NAMALWA (cell line): ENCODE results near the gene NCOA5.
"Not testable (repeated sequence)": the region's sequence is repeated elsewhere in the genome, so short reads cannot be mapped to it uniquely, and the experiment has no call there.

Experiments used
- DNase-seq: peaks from one replicate; pipeline ENCODE4 v3.0.0-alpha.2; 2015; ENCODE audit warnings: low spot score

The NCOA5 gene

GRCh38 chr20:46091622-46092535, 2.1 kb upstream of the NCOA5 start:
- not testable (repeated sequence) for DNase-seq

DNA sequence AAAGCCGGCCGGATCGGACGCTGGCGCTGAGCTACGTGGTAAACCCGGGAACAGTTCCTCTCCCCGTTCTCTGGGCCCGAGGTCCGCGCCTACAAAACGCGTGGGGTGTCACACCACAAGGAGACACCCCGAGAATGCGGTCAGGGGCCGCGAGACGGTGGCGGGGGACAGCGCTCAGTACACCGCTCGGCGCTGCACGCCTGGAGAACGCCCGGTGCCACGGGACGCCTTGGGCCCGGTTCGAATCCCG, 670 bp downstream of the NCOA5 start:
- no peak for DNase-seq

GRCh38 chr20:46088409-46089166, 1.2 kb downstream of the NCOA5 start:
- peak; percentile 71 for DNase-seq

DNA sequence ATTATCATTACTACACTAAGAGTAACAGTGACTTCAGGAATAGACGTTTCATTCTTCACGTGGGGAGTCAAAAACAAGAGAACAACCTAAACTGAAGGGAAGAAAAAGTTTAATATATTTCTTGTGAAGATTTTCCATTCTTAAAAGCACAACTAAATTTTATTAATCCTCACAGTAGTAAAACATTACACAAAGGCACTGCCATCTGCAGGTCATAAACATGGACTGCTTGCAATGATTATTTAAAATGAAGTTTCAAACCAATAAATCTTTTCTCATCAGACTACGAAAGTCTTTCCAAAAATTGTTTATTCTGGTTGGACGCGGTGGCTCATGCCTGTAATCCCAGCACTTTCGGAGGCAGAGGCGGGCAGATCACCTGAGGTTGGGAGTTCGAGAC, 2.6 kb downstream of the NCOA5 start:
- peak; percentile 35 for DNase-seq

GRCh38 chr20:46085179-46085851, 4.4 kb downstream of the NCOA5 start:
- no peak for DNase-seq

- no peak for DNase-seq
Measured at GRCh38 chr20:46084805-46085178, 5.0 kb downstream of the NCOA5 start.

GRCh38 chr20:46083531-46084061, 6.2 kb downstream of the NCOA5 start:
- DNase-seq = no peak

DNA sequence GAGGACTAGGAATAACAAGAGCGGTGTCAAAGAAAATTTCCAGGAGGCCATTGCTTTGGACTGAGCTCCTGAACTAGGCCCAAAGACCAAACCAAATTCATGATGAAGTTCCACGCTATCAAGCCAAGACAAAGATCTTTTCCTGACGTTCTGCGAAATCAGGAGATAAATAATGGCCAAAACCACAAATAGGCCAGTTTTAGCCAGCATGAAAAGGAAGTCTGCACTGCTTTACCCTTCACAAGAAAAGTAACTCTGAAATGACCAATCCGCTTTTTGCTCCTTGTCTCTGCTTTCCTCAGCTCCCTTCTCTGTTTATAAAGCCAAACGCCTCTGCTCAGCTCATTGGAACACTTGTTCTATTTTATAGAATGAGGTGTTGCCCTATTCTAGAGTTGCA, 6.7 kb downstream of the NCOA5 start:
- DNase-seq = no peak

DNA sequence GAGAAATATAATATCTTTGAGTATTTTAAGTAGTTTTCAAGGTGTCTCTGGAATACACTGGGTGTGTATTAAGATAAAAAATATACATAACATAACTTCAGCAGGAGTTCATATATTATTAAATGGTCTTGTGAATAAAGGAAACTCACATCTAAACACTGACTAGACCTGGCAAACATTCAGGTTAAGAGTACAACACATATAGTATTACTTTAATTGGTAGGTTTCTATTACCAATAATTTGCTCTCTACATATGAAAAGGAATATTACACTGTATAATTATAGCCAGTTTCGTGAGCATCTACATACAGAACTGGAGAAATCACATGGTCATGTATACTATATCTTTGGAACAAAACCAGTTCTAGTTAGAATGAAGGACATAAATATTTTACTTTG, 8.7 kb downstream of the NCOA5 start:
- DNase-seq = no peak

- DNase-seq = no peak
Measured at GRCh38 chr20:46078954-46079353, 10.8 kb downstream of the NCOA5 start.

DNA sequence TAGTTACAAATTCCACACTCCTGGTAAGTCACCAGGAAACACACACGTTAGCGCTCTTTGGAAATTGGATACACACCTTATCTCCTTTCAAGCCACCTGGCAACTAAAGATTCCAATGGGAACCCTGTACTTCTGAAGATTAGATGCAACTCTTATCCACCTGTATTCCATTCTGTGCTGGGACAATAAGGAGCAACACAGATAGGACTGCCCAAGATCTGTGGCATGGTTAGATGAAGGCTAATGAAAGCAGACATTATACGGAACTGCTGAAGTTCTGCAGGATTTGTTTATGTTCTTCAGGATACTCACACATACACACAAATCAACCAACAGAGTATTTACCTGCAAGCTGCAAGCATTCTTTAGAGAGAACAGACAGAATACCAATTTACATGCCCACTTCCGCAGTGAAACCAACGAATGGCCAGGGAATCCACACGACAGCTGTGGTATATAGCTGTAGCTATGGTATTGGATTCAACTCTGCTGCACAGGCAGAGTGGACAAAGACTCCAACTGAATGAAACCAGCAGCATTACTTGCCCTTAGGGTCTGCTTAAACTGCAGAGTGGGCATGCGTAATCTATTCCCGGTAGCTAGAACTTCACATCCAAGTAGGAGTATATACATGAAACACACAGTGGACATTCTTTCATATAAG, 12.0 kb downstream of the NCOA5 start:
- no peak for DNase-seq

DNA sequence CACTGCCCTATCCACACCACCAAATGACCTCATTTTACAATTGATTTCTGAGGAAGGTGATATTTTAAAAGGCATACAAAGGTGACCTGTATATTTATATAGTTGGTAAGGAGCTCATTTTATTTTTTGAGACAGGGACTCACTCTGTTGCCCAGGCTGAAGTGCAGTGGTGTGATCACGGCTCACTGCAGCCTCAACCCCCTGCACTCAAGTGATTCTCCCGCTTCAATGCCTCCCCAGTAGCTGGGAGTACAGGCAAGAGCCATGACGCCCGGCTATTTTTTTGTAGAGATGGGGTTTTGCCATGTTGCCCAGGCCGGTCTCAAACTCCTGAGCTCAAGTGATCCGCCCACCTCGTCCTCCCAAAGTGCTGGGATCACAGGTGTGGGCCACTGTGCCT, 13.0 kb downstream of the NCOA5 start:
- no peak for DNase-seq

- no peak for DNase-seq
Measured at GRCh38 chr20:46074006-46074405, 15.8 kb downstream of the NCOA5 start.

DNA sequence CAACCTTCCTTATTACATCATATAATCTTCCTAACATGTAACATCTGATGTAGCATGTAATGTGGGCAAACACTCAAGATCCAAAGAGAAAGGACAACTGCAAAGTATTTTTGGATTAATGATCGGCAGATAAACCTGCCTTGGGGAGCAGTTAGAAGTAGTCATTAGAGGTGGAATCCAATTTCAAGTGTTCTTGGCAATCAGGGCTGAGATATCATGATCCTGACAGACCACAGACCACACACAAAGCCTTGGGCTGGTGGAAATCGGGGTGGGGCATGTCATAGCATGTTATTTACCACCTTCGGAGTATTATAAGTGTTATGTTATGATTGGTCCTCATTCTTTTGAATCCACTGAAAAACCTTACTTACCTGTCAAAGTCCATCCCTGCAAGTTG, 16.3 kb downstream of the NCOA5 start:
- DNase-seq = no peak

DNA sequence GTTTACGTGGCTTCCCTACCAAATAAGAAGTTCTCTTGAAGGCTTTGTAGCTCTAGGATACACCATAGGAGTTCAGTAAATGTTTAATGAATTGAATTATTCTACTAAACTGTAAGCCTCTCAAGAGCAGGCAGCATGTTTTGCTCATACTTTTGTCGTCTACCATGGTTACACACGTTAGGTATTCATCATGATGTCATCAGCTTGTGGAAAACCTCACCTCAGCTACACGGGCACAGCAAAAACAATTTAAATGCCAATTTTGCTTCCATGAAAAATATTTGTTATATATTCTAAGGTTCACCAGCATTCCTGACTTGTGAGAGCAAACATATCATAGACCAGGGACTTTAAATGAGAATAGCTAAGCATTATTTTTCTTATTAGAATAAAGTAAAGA, 16.7 kb downstream of the NCOA5 start:
- DNase-seq = no peak

DNA sequence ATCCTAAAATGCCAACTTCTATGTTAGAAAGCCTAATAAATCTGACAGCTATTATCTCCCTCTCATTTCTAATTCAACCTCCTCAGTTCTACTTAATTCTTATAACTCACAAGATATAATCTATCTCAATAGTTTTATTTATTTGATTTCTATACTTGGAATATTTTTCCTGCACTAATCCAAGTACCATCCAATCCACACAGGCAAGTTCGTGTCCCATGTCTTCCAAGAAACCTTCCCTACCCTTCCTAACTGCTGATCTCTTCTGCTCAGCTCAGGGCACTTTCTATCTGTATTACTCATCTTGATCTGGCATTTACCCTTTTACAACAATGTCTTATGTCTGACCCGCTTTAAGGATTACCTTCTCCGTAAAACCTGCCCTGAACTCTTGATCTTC, 18.2 kb downstream of the NCOA5 start:
- no peak for DNase-seq

DNA sequence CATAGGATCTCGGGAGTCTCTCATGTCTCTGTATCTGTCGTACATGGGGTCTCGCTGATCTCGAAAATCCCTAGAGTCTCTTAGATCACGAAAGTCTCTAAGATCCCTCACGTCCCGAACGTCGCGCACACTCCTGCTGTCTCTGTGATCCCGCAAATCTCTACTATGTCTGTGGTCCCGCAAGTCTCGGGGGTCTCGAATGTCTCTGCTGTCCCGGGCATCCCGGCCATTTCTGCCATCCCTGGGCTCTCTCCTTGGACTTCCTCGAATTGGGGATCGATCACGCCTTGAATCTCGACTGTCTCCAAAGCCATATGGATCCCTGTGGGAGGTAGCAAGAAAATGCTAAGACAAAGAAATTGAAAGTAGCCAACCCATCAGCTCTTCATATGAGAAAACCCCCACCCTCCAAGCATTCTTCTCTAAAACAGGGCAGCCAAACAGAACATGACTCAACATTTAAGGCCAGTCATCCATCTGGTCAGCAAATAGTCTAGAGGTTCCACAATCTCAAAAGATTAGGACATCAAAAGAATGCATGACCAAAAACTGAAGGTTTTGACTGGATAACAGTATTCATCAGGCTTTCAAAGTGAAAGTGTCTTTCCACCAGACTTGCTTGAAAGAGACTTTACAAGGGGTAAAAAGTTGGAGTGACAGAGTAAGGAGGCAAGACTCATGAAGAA, 19.4 kb downstream of the NCOA5 start:
- no peak for DNase-seq

DNA sequence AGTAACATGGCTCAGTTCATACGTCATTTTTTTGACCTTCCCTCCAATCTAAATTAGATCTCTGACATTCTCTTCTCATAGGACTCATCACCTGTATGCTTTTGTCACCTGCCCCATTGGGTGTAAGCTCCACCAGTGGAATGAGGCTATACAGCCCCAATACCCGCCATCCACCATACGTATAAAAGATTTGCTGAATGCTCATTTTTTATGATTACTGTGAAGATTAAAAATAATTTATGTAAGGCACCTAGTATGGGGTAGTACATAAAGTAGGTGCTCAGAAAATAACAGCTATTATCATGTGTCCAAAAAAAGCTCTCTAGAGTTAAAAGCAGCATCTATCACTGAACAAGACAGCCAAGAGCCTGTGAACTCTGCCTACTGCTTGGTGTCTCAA, 24.1 kb downstream of the NCOA5 start:
- DNase-seq = no peak

- DNase-seq = no peak
Measured at GRCh38 chr20:46065006-46065405, 24.8 kb downstream of the NCOA5 start.

DNA sequence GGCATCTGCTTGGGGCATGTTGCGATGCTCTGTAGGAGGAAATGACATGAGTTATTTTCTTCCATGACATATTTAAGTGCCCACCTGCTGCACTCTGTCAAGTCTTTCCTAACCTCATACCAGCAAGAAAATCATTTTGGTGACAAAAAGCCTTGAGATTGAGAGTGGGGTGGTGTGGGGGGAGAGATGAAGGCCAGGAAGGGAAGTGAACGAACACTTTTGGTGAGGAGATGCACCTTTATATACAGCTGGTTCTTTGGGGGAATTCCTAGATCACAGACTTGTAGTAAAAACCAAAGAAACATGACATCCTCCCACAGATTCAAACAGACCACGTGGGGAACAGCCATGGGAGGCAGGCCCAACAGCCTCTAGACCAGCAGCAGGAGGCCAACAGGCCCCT, 26.1 kb downstream of the NCOA5 start:
- no peak for DNase-seq

- DNase-seq = no peak
Measured at GRCh38 chr20:46063151-46063550, 26.6 kb downstream of the NCOA5 start.

GRCh38 chr20:46062621-46063020, 27.1 kb downstream of the NCOA5 start:
- no peak for DNase-seq
